Osteoblast (primary cell): Measurements from ENCODE around the gene ERCC6L2. TPM values are rescaled to one million over a fixed set of nuclear protein-coding genes. Genes with fewer than 3 reads are reported as not detected.

Experiments
- DNase-seq: peaks from one replicate; pipeline ENCODE4 v3.0.0; 2011; ENCODE audit warnings: low spot score, mixed read lengths; ENCODE audit not compliant: insufficient read length; ENCODE audit errors: missing footprints
- H2AFZ ChIP-seq: 2 replicates; pipeline ENCODE4 v1.6.0; 2011; ENCODE audit warnings: mild to moderate bottlenecking, low read length
- H3K27ac ChIP-seq: 2 replicates; pipeline ENCODE4 v1.5.1; 2011; ENCODE audit warnings: mild to moderate bottlenecking, low read depth, low read length, moderate library complexity
- H3K27me3 ChIP-seq: 2 replicates; pipeline ENCODE4 v1.6.0; 2012; ENCODE audit warnings: mild to moderate bottlenecking, control low read depth, inconsistent platforms, low read length, moderate library complexity; ENCODE audit not compliant: insufficient read depth
- H3K36me3 ChIP-seq: 2 replicates; pipeline ENCODE4 v1.5.1; 2011; ENCODE audit warnings: mild to moderate bottlenecking, low read length, control low read depth, moderate library complexity; ENCODE audit not compliant: insufficient read depth
- H3K4me1 ChIP-seq: 2 replicates; pipeline ENCODE4 v1.5.1; 2011; ENCODE audit warnings: mild to moderate bottlenecking, low read length, control low read depth, moderate library complexity; ENCODE audit not compliant: insufficient read depth
- H3K4me2 ChIP-seq: 2 replicates; pipeline ENCODE4 v1.6.0; 2011; ENCODE audit warnings: mild to moderate bottlenecking, low read length; ENCODE audit not compliant: insufficient read depth
- H3K4me3 ChIP-seq: fragments of 200-600 bp; sonication (generic); 3 replicates; pipeline ENCODE4 v1.5.1; 2012; ENCODE audit warnings: mild to moderate bottlenecking, low read length, inconsistent platforms; ENCODE audit not compliant: insufficient read depth
- H3K79me2 ChIP-seq: 2 replicates; pipeline ENCODE4 v1.6.0; 2012; ENCODE audit warnings: mild to moderate bottlenecking, low read length, control low read depth, inconsistent platforms; ENCODE audit not compliant: insufficient read depth
- H3K9me3 ChIP-seq: 2 replicates; pipeline ENCODE4 v1.5.1; 2011; ENCODE audit warnings: low read depth, low read length, control low read depth
- H4K20me1 ChIP-seq: 2 replicates; pipeline ENCODE4 v1.6.0; 2012; ENCODE audit warnings: mild to moderate bottlenecking, low read length, control low read depth; ENCODE audit not compliant: insufficient read depth
- CTCF ChIP-seq: IDR thresholded peaks from 2 replicates; pipeline ENCODE4 v1.5.1; 2011; ENCODE audit warnings: mild to moderate bottlenecking, low read depth, low read length, moderate library complexity; ENCODE audit errors: extremely low read depth
- total RNA-seq: library from RNA; depleted of rRNA; stranded (reverse); fragments of >200 nt; gene quantifications from 2 replicates; pipeline ENCODE4 v1.2.3, GENCODE V29; 2012

Gene ERCC6L2
- total RNA-seq, 1 donor, result 77.8 TPM

GRCh38 chr9:95981761-95982390 is 106.4 kb downstream of the ERCC6L2 start:
- Histone ChIP-seq H3K4me1 (peaks cover 16% of the 10 kb centered on the region), H3K27me3 (no peaks in the 10 kb centered on the region), H3K9me3 (no peaks in the 10 kb centered on the region), H3K4me2 (no peak overlapping the region), H3K36me3 (no peaks in the 10 kb centered on the region), H3K27ac (no peak overlapping the region), H3K4me3 (no peak overlapping the region), H3K79me2 (no peaks in the 10 kb centered on the region), H2AFZ (no peak overlapping the region), H4K20me1 (no peaks in the 10 kb centered on the region)
- TF ChIP-seq CTCF, result no peak
- DNase-seq, result no peak

- Histone ChIP-seq H4K20me1 (no peaks in the 10 kb centered on the region), H3K4me3 (no peak overlapping the region), H3K4me1 (peaks cover 22% of the 10 kb centered on the region), H2AFZ (no peak overlapping the region), H3K36me3 (no peaks in the 10 kb centered on the region), H3K9me3 (no peaks in the 10 kb centered on the region), H3K27me3 (no peaks in the 10 kb centered on the region), H3K79me2 (no peaks in the 10 kb centered on the region), H3K4me2 (no peak overlapping the region), H3K27ac (no peak overlapping the region)
- TF ChIP-seq CTCF, result no peak
- DNase-seq, result no peak
Measured at GRCh38 chr9:95985440-95986055, 110.1 kb downstream of the ERCC6L2 start.

- Histone ChIP-seq H3K27me3 (no peaks in the 10 kb centered on the region), H4K20me1 (no peaks in the 10 kb centered on the region), H2AFZ (no peak overlapping the region), H3K36me3 (no peaks in the 10 kb centered on the region), H3K27ac (no peak overlapping the region), H3K4me2 (no peak overlapping the region), H3K4me1 (peaks cover 15% of the 10 kb centered on the region), H3K9me3 (no peaks in the 10 kb centered on the region), H3K4me3 (no peak overlapping the region), H3K79me2 (no peaks in the 10 kb centered on the region)
- no peak for TF ChIP-seq CTCF
- DNase-seq, result peak; percentile 87
Measured at GRCh38 chr9:95989297-95989696, 113.8 kb downstream of the ERCC6L2 start.

GRCh38 chr9:95991326-95991725 is 115.8 kb downstream of the ERCC6L2 start:
- Histone ChIP-seq H3K27me3 (no peaks in the 10 kb centered on the region), H3K4me2 (no peak overlapping the region), H3K9me3 (no peaks in the 10 kb centered on the region), H3K36me3 (no peaks in the 10 kb centered on the region), H3K4me1 (peaks cover 15% of the 10 kb centered on the region), H4K20me1 (no peaks in the 10 kb centered on the region), H3K4me3 (no peak overlapping the region), H3K79me2 (no peaks in the 10 kb centered on the region), H2AFZ (no peak overlapping the region), H3K27ac (no peak overlapping the region)
- DNase-seq, result no peak
- no peak for TF ChIP-seq CTCF
